Chondrocyte (in vitro differentiated cells): ENCODE results near the gene DRAXIN. TPM values are rescaled to one million over a fixed set of nuclear protein-coding genes. Genes with fewer than 3 reads are reported as not detected.

Experiments
- DNase-seq: peaks from one replicate; pipeline ENCODE4 v3.0.0; 2021; ENCODE audit warnings: mixed read lengths, low spot score
- H3K27ac Mint-ChIP-seq: one replicate; pipeline ENCODE4 v1.8.0; 2021; ENCODE audit warnings: mild to moderate bottlenecking, moderate library complexity, mixed read lengths; ENCODE audit not compliant: unreplicated experiment
- H3K27me3 Mint-ChIP-seq: 2 replicates; pipeline ENCODE4 v1.8.0; 2021; ENCODE audit warnings: low read depth, mixed read lengths
- H3K36me3 Mint-ChIP-seq: 2 replicates; pipeline ENCODE4 v1.8.0; 2021; ENCODE audit warnings: low read depth, mixed read lengths
- H3K4me1 Mint-ChIP-seq: 2 replicates; pipeline ENCODE4 v1.8.0; 2021; ENCODE audit warnings: low read depth, mild to moderate bottlenecking, mixed read lengths
- H3K4me3 Mint-ChIP-seq: one replicate; pipeline ENCODE4 v1.8.0; 2021; ENCODE audit warnings: mild to moderate bottlenecking, moderate library complexity, mixed read lengths; ENCODE audit not compliant: unreplicated experiment
- H3K9me3 Mint-ChIP-seq: 2 replicates; pipeline ENCODE4 v1.8.0; 2021; ENCODE audit warnings: low read depth, mixed read lengths
- total RNA-seq: library from RNA; stranded (reverse); gene quantifications from 3 replicates; pipeline ENCODE4 v1.2.1, GENCODE V29; 2021
- TF ChIP-seq, protein P1 (sequence below): fragments of 200-600 bp; sonication (generic); IDR thresholded peaks from 2 replicates; pipeline ENCODE4 v1.5.0; 2021; ENCODE audit warnings: antibody characterized with exemption, mild to moderate bottlenecking, moderate library complexity

DRAXIN gene
- total RNA-seq, 1 donor from 2014 or later, result 0.17 TPM

- Mint-ChIP-seq H3K4me1 (peaks cover 16% of the 10 kb centered on the region), H3K27me3 (peaks cover 2% of the 10 kb centered on the region), H3K9me3 (no peaks in the 10 kb centered on the region), H3K27ac (no peak overlapping the region), H3K36me3 (peaks cover 12% of the 10 kb centered on the region), H3K4me3 (no peak overlapping the region)
- TF ChIP-seq, protein P1, sequence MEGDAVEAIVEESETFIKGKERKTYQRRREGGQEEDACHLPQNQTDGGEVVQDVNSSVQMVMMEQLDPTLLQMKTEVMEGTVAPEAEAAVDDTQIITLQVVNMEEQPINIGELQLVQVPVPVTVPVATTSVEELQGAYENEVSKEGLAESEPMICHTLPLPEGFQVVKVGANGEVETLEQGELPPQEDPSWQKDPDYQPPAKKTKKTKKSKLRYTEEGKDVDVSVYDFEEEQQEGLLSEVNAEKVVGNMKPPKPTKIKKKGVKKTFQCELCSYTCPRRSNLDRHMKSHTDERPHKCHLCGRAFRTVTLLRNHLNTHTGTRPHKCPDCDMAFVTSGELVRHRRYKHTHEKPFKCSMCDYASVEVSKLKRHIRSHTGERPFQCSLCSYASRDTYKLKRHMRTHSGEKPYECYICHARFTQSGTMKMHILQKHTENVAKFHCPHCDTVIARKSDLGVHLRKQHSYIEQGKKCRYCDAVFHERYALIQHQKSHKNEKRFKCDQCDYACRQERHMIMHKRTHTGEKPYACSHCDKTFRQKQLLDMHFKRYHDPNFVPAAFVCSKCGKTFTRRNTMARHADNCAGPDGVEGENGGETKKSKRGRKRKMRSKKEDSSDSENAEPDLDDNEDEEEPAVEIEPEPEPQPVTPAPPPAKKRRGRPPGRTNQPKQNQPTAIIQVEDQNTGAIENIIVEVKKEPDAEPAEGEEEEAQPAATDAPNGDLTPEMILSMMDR, result no peak
- no peak for DNase-seq
Observed at GRCh38 chr1:11751087-11751486, 59.6 kb downstream of the DRAXIN start.

DNA sequence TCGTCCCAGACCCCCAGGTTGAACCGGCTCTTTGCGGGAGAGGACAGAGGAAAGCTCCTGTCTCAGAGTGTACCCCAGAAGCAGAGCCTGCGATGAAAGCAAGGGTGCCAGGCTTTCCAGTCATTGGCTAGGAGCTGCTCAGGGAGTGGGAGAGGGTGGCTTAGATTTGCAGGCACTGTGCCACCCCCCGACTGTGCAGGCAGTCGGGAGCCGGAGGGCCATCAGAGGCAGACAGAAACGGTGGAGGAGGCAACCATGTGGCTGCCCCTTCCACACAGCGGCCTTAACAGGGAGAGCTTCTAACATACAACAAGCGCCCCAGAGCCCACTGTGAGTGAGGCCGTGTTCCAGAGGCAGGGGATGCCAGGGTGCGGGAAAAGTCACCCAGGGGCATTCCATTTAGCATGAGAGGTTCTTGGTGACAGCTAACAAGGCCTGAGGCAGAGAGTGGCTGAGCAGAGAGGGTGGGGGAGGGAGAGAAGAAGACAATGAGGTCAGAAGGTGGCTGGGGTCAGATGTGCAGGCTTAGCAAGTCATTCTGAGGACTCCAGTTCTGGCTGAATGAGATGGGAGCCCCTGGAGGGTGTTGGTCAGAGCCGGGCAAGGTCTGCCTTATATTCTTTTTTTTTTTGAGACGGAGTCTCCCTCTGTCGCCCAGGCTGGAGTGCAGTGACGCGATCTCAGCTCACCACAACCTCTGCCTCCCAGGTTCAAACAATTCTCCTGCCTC is 61.0 kb downstream of the DRAXIN start:
- DNase-seq, result no peak
- Mint-ChIP-seq H3K27ac (no peak overlapping the region), H3K36me3 (peaks cover 10% of the 10 kb centered on the region), H3K9me3 (peaks cover 4% of the 10 kb centered on the region), H3K4me3 (no peak overlapping the region), H3K4me1 (peaks cover 16% of the 10 kb centered on the region), H3K27me3 (peaks cover 6% of the 10 kb centered on the region)
- TF ChIP-seq, protein P1, result no peak

DNA sequence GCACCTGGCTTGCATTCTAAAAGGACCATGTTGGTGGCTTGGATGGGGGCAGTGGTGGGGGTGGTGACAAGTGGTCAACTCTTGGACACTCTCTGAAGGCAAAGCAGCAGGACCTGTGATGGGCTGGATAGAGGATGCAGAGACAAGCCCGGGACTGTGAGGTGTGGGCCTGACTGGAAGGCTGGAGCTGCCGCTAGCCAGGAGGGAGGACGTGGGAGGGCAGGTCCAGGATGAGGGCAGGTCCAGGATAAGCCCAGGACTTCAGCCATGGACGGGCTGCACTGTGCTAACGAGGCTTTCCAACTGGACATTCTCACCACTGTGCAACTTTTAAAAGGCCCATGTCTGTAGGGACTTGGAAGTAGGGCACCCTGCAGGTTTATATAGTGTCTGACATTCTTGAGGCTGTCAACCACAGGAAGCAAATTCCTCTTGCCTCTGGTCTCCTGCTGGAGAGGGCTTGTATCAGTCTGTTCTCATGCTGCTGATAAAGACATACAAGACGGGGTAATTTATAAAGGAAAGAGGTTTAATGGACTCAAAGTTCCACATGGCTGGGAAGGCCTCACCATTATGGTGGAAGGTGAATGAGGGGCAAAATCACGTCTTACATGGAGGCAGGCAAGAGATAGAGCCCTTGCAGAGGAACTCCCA is 62.2 kb downstream of the DRAXIN start:
- peaks cover 16% of the 10 kb centered on the region for H3K4me1 Mint-ChIP-seq
- H3K27ac Mint-ChIP-seq, result no peak overlapping the region
- DNase-seq, result no peak
- H3K27me3 Mint-ChIP-seq, result peaks cover 6% of the 10 kb centered on the region
- H3K9me3 Mint-ChIP-seq, result peaks cover 4% of the 10 kb centered on the region
- H3K36me3 Mint-ChIP-seq, result peaks cover 10% of the 10 kb centered on the region
- TF ChIP-seq, protein P1, result no peak
- no peak overlapping the region for H3K4me3 Mint-ChIP-seq

DNA sequence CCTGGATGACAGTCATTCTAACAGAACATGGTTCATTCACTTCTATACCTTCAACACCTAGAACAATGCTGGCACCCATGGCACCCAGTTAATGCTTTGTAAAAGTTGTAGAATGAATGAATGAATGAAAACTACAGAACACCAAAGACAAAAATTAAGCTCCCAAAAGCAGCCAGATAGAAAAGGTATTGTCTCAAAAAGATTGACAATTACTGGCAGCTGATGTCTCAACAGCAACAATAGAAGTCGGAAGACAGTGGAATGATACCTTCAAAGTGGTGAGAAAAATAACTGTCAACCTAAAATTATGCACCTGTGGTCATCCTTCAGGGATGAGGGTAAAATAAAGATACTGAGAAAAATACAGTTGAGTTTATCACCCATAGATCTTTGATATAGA is 65.5 kb downstream of the DRAXIN start:
- Mint-ChIP-seq H3K4me3 (no peak overlapping the region), H3K27ac (no peak overlapping the region), H3K4me1 (peaks cover 13% of the 10 kb centered on the region), H3K27me3 (peaks cover 15% of the 10 kb centered on the region), H3K36me3 (peaks cover 3% of the 10 kb centered on the region), H3K9me3 (peaks cover 4% of the 10 kb centered on the region)
- TF ChIP-seq, protein P1, result no peak
- no peak for DNase-seq

- H3K9me3 Mint-ChIP-seq, result peaks cover 4% of the 10 kb centered on the region
- peaks cover 3% of the 10 kb centered on the region for H3K36me3 Mint-ChIP-seq
- H3K4me1 Mint-ChIP-seq, result no peaks in the 10 kb centered on the region
- H3K27ac Mint-ChIP-seq, result no peak overlapping the region
- no peak for DNase-seq
- H3K4me3 Mint-ChIP-seq, result no peak overlapping the region
- H3K27me3 Mint-ChIP-seq, result peaks cover 24% of the 10 kb centered on the region
- TF ChIP-seq, protein P1, result no peak
Observed at GRCh38 chr1:11759791-11760190, 68.3 kb downstream of the DRAXIN start.
